Measurements from ENCODE around the gene SAPCD1. TPM values are rescaled to one million over a fixed set of nuclear protein-coding genes. Genes with fewer than 3 reads are reported as not detected.

Gene SAPCD1
- total RNA-seq, 1 donor = 0.90 TPM

DNA sequence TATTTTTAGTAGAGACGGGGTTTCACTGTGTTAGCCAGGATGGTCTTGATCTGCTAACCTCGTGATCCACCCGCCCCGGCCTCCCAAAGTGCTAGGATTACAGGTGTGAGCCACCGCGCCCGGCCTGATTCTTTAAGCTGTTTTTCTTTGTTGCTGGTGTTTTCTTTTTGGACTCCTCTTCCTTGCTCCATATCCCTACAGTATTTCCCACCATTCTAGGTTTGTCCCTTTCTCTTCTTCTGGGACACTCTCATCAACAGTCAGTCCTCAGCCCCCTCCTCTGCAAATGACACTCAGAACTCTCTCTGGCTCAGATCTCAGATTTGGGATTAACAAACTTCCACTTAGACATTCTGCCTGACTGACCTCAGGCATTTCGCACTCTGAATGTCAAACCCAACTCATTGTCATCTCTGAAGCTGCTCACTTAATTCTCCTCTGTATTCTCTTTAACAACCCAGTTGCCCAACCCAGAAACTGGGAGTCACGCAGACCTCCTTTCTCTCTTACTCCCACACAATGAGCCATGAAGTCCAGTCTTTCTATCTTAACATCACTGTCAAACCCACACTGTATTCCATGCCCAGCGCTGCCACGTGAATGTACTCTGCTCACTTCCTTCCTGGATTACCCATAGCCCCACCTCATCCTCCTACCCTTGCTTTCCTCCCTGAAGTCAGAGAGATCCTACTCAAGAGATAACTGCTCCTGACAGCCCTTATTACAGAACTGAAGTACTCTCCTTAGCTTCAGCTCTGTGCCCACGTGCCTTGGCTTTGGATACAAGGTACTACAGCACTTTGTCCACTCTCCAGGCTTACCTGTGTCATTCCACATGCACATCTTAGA lies 36.7 kb upstream of the SAPCD1 start:
- DNase-seq (ENCODE audit: low read depth) = no peak
- H3K4me3 ChIP-seq (ENCODE audit: low read depth, low read length) = no peak overlapping the region
- TF ChIP-seq, protein P1, sequence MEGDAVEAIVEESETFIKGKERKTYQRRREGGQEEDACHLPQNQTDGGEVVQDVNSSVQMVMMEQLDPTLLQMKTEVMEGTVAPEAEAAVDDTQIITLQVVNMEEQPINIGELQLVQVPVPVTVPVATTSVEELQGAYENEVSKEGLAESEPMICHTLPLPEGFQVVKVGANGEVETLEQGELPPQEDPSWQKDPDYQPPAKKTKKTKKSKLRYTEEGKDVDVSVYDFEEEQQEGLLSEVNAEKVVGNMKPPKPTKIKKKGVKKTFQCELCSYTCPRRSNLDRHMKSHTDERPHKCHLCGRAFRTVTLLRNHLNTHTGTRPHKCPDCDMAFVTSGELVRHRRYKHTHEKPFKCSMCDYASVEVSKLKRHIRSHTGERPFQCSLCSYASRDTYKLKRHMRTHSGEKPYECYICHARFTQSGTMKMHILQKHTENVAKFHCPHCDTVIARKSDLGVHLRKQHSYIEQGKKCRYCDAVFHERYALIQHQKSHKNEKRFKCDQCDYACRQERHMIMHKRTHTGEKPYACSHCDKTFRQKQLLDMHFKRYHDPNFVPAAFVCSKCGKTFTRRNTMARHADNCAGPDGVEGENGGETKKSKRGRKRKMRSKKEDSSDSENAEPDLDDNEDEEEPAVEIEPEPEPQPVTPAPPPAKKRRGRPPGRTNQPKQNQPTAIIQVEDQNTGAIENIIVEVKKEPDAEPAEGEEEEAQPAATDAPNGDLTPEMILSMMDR (IDR thresholded peaks at IDR 0.05; ENCODE audit: insufficient read depth, low read length) = no peak

DNA sequence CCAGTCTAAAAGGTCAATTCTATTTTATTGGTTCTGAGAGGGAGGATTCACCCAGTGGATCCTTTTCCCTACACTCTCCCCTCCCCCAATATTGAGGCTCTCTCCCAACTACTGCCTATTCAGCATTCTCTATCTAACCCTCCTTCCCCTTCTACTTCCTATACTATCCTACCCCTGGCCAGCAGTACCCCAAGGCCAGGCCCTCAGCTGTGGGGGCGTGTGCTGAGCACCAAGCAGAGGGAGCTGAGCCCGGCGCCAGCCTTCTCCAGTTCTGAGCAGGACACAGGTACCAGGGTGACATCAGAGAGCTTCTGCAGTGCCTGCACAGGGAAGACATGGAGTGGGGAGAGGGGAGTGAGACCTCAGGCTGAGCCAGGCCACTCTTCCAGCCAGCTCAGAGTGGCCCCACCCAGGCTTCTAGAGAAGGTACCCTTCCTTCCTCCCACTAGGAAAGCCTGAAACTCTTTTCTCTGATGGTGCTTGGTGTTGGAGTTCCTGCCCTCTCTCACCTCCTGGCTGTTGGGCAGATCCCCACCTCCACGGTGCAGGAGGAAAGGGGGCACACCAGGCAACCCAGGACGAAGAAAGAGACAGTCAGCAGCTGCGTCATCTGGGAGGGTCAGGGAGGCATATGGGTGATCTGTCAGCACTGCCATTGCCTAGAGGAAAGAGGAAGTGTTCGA lies 35.3 kb upstream of the SAPCD1 start:
- TF ChIP-seq, protein P1 (IDR thresholded peaks at IDR 0.05; ENCODE audit: insufficient read depth, low read length) = no peak
- H3K4me3 ChIP-seq (ENCODE audit: low read depth, low read length) = no peak overlapping the region
- DNase-seq (ENCODE audit: low read depth) = no peak

DNA sequence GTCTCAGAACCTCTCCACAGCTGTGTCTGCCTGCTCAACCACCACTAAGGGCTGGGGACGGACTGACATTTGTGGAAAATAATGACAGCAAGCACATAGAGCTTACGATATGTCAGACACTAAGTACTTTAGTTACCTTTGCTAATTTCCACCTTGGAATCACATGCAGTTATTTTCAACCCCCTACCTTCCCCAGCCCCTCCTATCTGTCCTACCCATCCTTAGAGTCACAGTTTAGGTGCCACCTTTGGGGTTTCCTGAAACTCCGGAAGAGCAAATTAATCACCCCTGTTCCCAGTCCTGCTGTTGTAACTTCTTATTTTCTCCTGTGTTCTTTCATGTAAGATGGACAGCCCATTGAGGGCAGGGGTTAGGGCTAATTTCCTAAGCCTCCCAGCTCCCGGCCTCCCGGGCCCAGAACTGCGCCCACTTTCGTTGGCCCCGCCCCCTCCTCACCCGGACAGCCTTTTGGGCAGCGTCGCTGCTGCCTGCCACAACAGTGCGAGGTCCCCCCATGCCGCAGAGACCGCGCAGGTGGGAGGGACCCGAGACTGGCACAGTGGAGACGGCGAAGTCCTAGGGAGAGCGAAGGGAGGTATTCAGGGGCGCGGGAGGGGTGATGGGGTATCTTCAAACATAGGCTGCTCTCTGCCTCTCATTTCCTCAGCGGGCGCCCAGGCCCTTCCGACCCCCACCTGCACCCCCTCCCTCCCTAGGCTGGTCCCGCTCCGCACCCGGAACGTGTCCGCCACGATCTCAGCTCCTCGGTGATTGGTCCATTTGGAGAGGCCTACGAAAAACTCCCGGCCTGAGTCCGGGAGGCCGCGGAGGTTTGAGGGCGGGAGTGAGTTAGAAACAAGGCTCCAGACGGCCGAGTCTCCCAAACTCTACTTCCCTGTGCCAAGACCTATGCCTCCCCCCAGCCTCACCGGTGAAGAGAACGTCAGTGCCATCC lies 34.5 kb upstream of the SAPCD1 start:
- TF ChIP-seq, protein P1 (IDR thresholded peaks at IDR 0.05; ENCODE audit: insufficient read depth, low read length) = no peak
- peak overlapping the region; percentile 93 for H3K4me3 ChIP-seq (ENCODE audit: low read depth, low read length)
- peak; percentile 13 for DNase-seq (ENCODE audit: low read depth)

DNA sequence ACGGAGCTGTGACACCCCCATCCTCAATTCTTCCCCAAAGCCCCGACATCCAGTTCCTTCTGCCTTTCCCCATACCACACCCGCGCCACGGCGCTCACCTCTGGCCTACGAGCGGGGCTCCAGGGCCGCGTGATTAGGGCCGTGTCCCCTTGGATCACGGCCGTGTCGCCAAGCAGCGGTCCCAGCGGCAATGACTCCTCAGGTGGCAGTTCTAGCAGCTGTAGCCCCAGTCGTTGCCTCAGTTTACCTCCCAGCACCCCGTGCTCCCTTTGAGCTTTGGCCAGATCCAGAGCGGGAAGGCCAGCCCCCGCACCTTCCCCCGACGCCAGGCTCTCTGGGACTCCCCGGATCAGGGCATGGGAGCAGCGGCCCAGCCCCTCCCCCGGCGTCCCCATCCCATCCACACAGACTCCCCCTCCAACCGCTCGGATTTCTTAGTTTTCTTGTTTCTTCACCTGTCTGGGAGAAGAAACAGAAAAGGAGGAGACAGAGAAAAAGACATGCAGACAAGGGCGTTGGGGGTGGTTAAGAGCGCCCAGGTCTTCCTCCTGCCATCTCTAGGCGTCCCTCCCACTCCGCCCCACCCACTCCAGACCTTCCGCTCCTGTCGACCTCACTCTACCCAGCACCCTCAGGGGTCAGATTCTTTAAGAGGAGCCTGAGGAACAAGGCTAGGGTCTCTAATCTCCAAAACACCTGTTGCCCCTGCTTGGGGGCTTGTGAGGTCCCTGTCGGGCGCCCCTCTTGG lies 33.5 kb upstream of the SAPCD1 start, which contains the start of gene DDAH2:
Gene DDAH2, minus strand, starts transcription at position 533 of the 748 bp plus-strand sequence. Its CDS starts 138 bp downstream, at position 395.
- TF ChIP-seq, protein P1 (IDR thresholded peaks at IDR 0.05; ENCODE audit: insufficient read depth, low read length) = peak; percentile 37
- DNase-seq (ENCODE audit: low read depth) = no peak
- peak within 1 kb of the TSS; percentile 93 for H3K4me3 ChIP-seq (ENCODE audit: low read depth, low read length)

DNA sequence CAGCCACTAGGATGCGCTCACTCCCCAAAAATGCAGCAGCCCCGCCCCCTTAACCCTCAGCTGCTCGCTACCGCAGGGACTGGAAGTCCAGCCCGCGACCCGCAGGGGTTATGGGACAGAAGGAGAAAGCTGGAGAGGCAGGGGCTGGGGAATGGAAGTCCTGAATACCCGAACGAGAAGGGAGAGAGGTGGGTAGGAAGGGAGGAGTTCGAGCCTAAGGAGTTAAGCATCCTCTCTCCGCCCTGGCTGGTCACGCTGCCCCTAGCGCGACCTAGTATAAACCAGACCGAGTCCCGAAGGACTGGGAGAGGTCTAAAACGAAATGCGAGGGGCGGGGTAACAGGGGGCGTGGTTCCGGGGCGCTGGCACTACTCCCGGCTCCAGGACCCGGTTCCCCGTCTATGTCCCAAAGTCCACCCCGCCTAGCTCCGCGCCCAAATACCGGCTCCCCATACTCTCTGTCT lies 32.9 kb upstream of the SAPCD1 start:
- TF ChIP-seq, protein P1 (IDR thresholded peaks at IDR 0.05; ENCODE audit: insufficient read depth, low read length) = no peak
- DNase-seq (ENCODE audit: low read depth) = peak; percentile 93
- H3K4me3 ChIP-seq (ENCODE audit: low read depth, low read length) = peak overlapping the region; percentile 93
